H9 (cell line): ENCODE data around the gene IDI2. TPM values are rescaled to one million over a fixed set of nuclear protein-coding genes. Genes with fewer than 3 reads are reported as not detected.

Source experiments
- DNase-seq: peaks from one replicate; pipeline ENCODE4 v3.0.0-alpha.2; 2017
- H2AFZ ChIP-seq: one replicate; pipeline ENCODE4 v1.6.1; 2013; ENCODE audit warnings: mild to moderate bottlenecking, low read length, control low read depth, moderate library complexity
- H2AK5ac ChIP-seq: 2 replicates; pipeline ENCODE4 v1.6.1; 2013; ENCODE audit warnings: low read length, control low read depth, mixed read lengths; ENCODE audit not compliant: insufficient read length
- H2BK120ac ChIP-seq: one replicate; pipeline ENCODE4 v1.6.1; 2013; ENCODE audit warnings: low read depth, mild to moderate bottlenecking, low read length, control low read depth, inconsistent platforms; ENCODE audit not compliant: poor library complexity, severe bottlenecking
- H2BK12ac ChIP-seq: 2 replicates; pipeline ENCODE4 v1.6.1; 2013; ENCODE audit warnings: low read length, control low read depth, mixed read lengths, low read depth; ENCODE audit not compliant: insufficient read length
- H2BK15ac ChIP-seq: 2 replicates; pipeline ENCODE4 v1.6.1; 2013; ENCODE audit warnings: low read depth, low read length, control low read depth
- H2BK20ac ChIP-seq: one replicate; pipeline ENCODE4 v1.6.1; 2013; ENCODE audit warnings: low read depth, mild to moderate bottlenecking, low read length, control low read depth, inconsistent platforms; ENCODE audit not compliant: poor library complexity, severe bottlenecking
- H2BK5ac ChIP-seq: 2 replicates; pipeline ENCODE4 v1.6.1; 2013; ENCODE audit warnings: low read length, control low read depth, mixed read lengths; ENCODE audit not compliant: insufficient read length
- H3K14ac ChIP-seq: 2 replicates; pipeline ENCODE4 v1.6.1; 2013; ENCODE audit warnings: low read length, control low read depth; ENCODE audit not compliant: insufficient read depth
- H3K18ac ChIP-seq: 2 replicates; pipeline ENCODE4 v1.6.1; 2013; ENCODE audit warnings: low read depth, mild to moderate bottlenecking, mixed read lengths, low read length, control low read depth; ENCODE audit not compliant: insufficient read length
- H3K23ac ChIP-seq: 2 replicates; pipeline ENCODE4 v1.6.1; 2013; ENCODE audit warnings: low read length, control low read depth, mixed read lengths, low read depth; ENCODE audit not compliant: insufficient read length
- H3K23me2 ChIP-seq: 2 replicates; pipeline ENCODE4 v1.6.1; 2013; ENCODE audit warnings: low read depth, mild to moderate bottlenecking, mixed read lengths, low read length, control low read depth; ENCODE audit not compliant: insufficient read length, poor library complexity, severe bottlenecking
- H3K27ac ChIP-seq: 2 replicates; pipeline ENCODE4 v1.5.1; 2013; ENCODE audit warnings: low read length, control low read depth, mixed read lengths, low read depth; ENCODE audit not compliant: insufficient read length
- H3K27me3 ChIP-seq: 2 replicates; pipeline ENCODE4 v1.6.1; 2013; ENCODE audit warnings: low read length, control low read depth, inconsistent platforms; ENCODE audit not compliant: insufficient read depth
- H3K4ac ChIP-seq: 2 replicates; pipeline ENCODE4 v1.6.1; 2013; ENCODE audit warnings: low read depth, mild to moderate bottlenecking, control low read depth, inconsistent platforms, low read length, moderate library complexity
- H3K4me1 ChIP-seq: 2 replicates; pipeline ENCODE4 v1.6.1; 2013; ENCODE audit warnings: low read length, control low read depth, inconsistent platforms; ENCODE audit not compliant: insufficient read depth
- H3K4me2 ChIP-seq: 2 replicates; pipeline ENCODE4 v1.6.1; 2013; ENCODE audit warnings: low read length, control low read depth, mixed read lengths; ENCODE audit not compliant: insufficient read length, insufficient read depth
- H3K56ac ChIP-seq: 2 replicates; pipeline ENCODE4 v1.6.1; 2013; ENCODE audit warnings: low read depth, mild to moderate bottlenecking, mixed read lengths, low read length, control low read depth; ENCODE audit not compliant: insufficient read length
- H3K79me1 ChIP-seq: 2 replicates; pipeline ENCODE4 v1.6.1; 2013; ENCODE audit warnings: low read depth, mild to moderate bottlenecking, moderate library complexity, low read length, control low read depth, inconsistent platforms; ENCODE audit not compliant: insufficient read depth, poor library complexity, severe bottlenecking
- H3K79me2 ChIP-seq: 2 replicates; pipeline ENCODE4 v1.6.1; 2013; ENCODE audit warnings: low read length, control low read depth, inconsistent platforms; ENCODE audit not compliant: insufficient read depth
- H3K9ac ChIP-seq: 2 replicates; pipeline ENCODE4 v1.6.1; 2013; ENCODE audit warnings: low read length, control low read depth, mixed read lengths; ENCODE audit not compliant: insufficient read length; ENCODE audit errors: extremely low read depth
- H3K9me3 ChIP-seq: one replicate; pipeline ENCODE4 v1.6.1; 2013; ENCODE audit warnings: low read depth, low read length, inconsistent platforms; ENCODE audit not compliant: control insufficient read depth
- H3T11ph ChIP-seq: one replicate; pipeline ENCODE4 v1.6.1; 2013; ENCODE audit warnings: mild to moderate bottlenecking, low read length, control low read depth, inconsistent platforms
- H4K20me1 ChIP-seq: one replicate; pipeline ENCODE4 v1.6.1; 2013; ENCODE audit not compliant: control insufficient read depth, insufficient read length, insufficient read depth
- H4K5ac ChIP-seq: 2 replicates; pipeline ENCODE4 v1.6.1; 2013; ENCODE audit warnings: low read depth, mild to moderate bottlenecking, mixed read lengths, low read length, control low read depth; ENCODE audit not compliant: insufficient read length
- H4K8ac ChIP-seq: replicated peaks from 2 replicates; pipeline ENCODE4 v1.6.1; 2013; ENCODE audit warnings: low read length, control low read depth, mixed read lengths, low read depth; ENCODE audit not compliant: insufficient read length
- H4K91ac ChIP-seq: 2 replicates; pipeline ENCODE4 v1.6.1; 2013; ENCODE audit warnings: low read depth, mild to moderate bottlenecking, moderate library complexity, mixed read lengths, low read length, control low read depth; ENCODE audit not compliant: insufficient read length
- H3K27ac Mint-ChIP-seq, 3 experiments: 2 replicates in 2 of 3; 3 replicates in 1 of 3; pipeline ENCODE4 v1.8.0; 2020 to 2021; ENCODE audit warnings: mixed read lengths in 3 of 3, mild to moderate bottlenecking in 1 of 3, moderate library complexity in 1 of 3
- H3K27me3 Mint-ChIP-seq: 2 replicates; pipeline ENCODE4 v1.8.0; 2021; ENCODE audit warnings: low read depth, mild to moderate bottlenecking, moderate library complexity, mixed read lengths
- H3K36me3 Mint-ChIP-seq, 3 experiments: 2 replicates in 2 of 3; 3 replicates in 1 of 3; pipeline ENCODE4 v1.8.0; 2020 to 2021; ENCODE audit warnings: low read depth in 3 of 3, mixed read lengths in 3 of 3; ENCODE audit not compliant: insufficient read depth in 1 of 3
- H3K4me1 Mint-ChIP-seq, 2 experiments: 2 replicates each; pipeline ENCODE4 v1.8.0; 2020; ENCODE audit warnings: mixed read lengths in 2 of 2
- H3K4me3 Mint-ChIP-seq, 2 experiments: 2 replicates in 1 of 2; 3 replicates in 1 of 2; pipeline ENCODE4 v1.8.0; 2020 to 2021; ENCODE audit warnings: mild to moderate bottlenecking in 2 of 2, mixed read lengths in 2 of 2, moderate library complexity in 1 of 2
- H3K9me3 Mint-ChIP-seq, 2 experiments: 2 replicates in 1 of 2; 3 replicates in 1 of 2; pipeline ENCODE4 v1.8.0; 2020; ENCODE audit warnings: mild to moderate bottlenecking in 2 of 2, mixed read lengths in 2 of 2, moderate library complexity in 1 of 2
- WGBS: extraction: QIAGEN DNeasy Blood & Tissue Kit; methylation state at CpG from one replicate; pipeline ENCODE4 v1.1.7; 2013; ENCODE audit warnings: missing lambda C conversion rate, low lambda C conversion rate, mixed read lengths; ENCODE audit not compliant: insufficient read length; ENCODE audit errors: extremely low coverage; 5-methylcytosine and 5-hydroxymethylcytosine counted together
- total RNA-seq: library from RNA; stranded (reverse); gene quantifications from 2 replicates; pipeline ENCODE4 v1.2.1, GENCODE V29; 2021
- TF ChIP-seq, protein P1 (sequence below): fragments of 200-600 bp; sonication (generic); conservative IDR thresholded peaks from 3 replicates; pipeline ENCODE4 v1.8.0; 2021; ENCODE audit warnings: antibody characterized with exemption, mild to moderate bottlenecking

The IDI2 gene
- total RNA-seq, 1 experiment from 2014 or later = not detected

DNA sequence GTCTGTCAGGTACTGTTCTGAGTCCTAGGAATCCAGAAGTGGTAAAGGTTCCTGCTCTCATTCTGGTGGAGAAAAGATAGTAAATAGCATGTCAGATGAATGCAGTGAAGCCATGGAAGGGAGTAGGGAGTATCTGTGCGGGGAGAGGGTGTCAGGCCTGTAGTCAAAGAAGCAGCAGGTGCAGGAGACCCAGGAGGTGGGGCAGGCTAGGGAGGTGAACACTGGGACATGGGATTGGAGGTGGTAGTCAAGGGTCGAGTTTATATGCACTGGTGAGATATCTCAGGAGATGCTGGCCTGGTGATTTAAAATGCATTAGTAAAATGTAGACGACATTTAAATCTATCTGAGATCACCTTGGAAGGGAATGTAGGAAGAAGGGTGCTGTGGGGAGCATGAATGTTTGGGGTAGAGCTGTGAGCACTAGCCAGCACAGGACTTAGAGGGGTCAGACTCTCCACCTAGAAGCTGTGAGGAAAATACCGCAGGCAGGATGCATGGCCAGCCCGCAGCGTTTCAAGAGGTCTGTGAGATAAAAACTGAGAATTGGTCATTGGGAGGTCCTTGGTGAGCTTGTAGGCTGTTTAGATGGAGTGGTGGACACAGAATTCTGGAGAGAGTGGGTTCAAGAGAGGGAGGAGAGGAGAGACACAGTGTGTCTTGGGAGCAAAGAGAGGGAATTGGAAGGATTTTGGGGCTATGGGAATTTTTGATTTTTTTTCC, 30.7 kb downstream of the IDI2 start:
- Histone ChIP-seq H3T11ph (no peak overlapping the region), H4K91ac (no peak overlapping the region), H3K27ac (no peak overlapping the region), H3K23me2 (no peaks in the 10 kb centered on the region), H2BK120ac (no peak overlapping the region), H4K5ac (no peak overlapping the region), H2BK20ac (no peak overlapping the region), H3K9me3 (no peaks in the 10 kb centered on the region), H2BK15ac (no peak overlapping the region), H3K4me2 (no peak overlapping the region), H3K4me1 (no peaks in the 10 kb centered on the region), H3K18ac (no peak overlapping the region), H3K56ac (no peak overlapping the region), H2AK5ac (no peak overlapping the region), H3K79me1 (peaks cover 20% of the 10 kb centered on the region), H3K23ac (no peak overlapping the region), H4K8ac (no peak overlapping the region), H3K9ac (no peak overlapping the region), H3K27me3 (no peaks in the 10 kb centered on the region), H2BK12ac (no peak overlapping the region), H4K20me1 (peaks cover 2% of the 10 kb centered on the region), H2BK5ac (no peak overlapping the region), H3K4ac (no peak overlapping the region), H2AFZ (no peak overlapping the region), H3K14ac (no peak overlapping the region), H3K79me2 (peaks cover 16% of the 10 kb centered on the region; the same call in 1 of the 2 replicates)
- Mint-ChIP-seq H3K9me3 (no peaks in the 10 kb centered on the region), H3K27ac (peak overlapping the region in 2 of 3 experiments; percentile 29 to 59; a peak in 2 of 7 replicates), H3K4me3 (no peak overlapping the region; a peak in 1 of 5 replicates), H3K27me3 (no peaks in the 10 kb centered on the region), H3K4me1 (peaks cover 1 to 5% of the 10 kb centered on the region in 2 experiments), H3K36me3 (peaks cover 75 to 91% (median 87%) of the 10 kb centered on the region in 3 experiments)
- no peak for DNase-seq
- TF ChIP-seq, protein P1, sequence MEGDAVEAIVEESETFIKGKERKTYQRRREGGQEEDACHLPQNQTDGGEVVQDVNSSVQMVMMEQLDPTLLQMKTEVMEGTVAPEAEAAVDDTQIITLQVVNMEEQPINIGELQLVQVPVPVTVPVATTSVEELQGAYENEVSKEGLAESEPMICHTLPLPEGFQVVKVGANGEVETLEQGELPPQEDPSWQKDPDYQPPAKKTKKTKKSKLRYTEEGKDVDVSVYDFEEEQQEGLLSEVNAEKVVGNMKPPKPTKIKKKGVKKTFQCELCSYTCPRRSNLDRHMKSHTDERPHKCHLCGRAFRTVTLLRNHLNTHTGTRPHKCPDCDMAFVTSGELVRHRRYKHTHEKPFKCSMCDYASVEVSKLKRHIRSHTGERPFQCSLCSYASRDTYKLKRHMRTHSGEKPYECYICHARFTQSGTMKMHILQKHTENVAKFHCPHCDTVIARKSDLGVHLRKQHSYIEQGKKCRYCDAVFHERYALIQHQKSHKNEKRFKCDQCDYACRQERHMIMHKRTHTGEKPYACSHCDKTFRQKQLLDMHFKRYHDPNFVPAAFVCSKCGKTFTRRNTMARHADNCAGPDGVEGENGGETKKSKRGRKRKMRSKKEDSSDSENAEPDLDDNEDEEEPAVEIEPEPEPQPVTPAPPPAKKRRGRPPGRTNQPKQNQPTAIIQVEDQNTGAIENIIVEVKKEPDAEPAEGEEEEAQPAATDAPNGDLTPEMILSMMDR = no peak
- no CpG with 5 or more reads among the region's 6 CpGs for WGBS
